HFFc6 (cell line): ENCODE measurements around the gene GABRB3. TPM values are rescaled to one million over a fixed set of nuclear protein-coding genes. Genes with fewer than 3 reads are reported as not detected.

Source experiments
- DNase-seq: peaks from one replicate; pipeline ENCODE4 v3.0.0-alpha.2; 2018
- H3K27ac Mint-ChIP-seq: 2 replicates; pipeline ENCODE4 v1.8.0; 2020; ENCODE audit warnings: mild to moderate bottlenecking, mixed read lengths
- H3K27me3 Mint-ChIP-seq: 2 replicates; pipeline ENCODE4 v1.8.0; 2021; ENCODE audit warnings: mild to moderate bottlenecking, moderate library complexity, mixed read lengths; ENCODE audit not compliant: insufficient read depth
- H3K36me3 Mint-ChIP-seq: 2 replicates; pipeline ENCODE4 v1.8.0; 2021; ENCODE audit warnings: low read depth, mixed read lengths
- H3K4me1 Mint-ChIP-seq: 2 replicates; pipeline ENCODE4 v1.8.0; 2020; ENCODE audit warnings: low read depth, mixed read lengths
- H3K4me3 Mint-ChIP-seq: 2 replicates; pipeline ENCODE4 v1.8.0; 2020; ENCODE audit warnings: mild to moderate bottlenecking, moderate library complexity, mixed read lengths
- H3K9me3 Mint-ChIP-seq: 2 replicates; pipeline ENCODE4 v1.8.0; 2020; ENCODE audit warnings: mild to moderate bottlenecking, mixed read lengths
- CTCF ChIP-seq: fragments of 200-600 bp; sonication (generic); IDR thresholded peaks from 2 replicates; pipeline ENCODE4 v1.5.0; 2021; ENCODE audit warnings: antibody characterized with exemption, mild to moderate bottlenecking
- total RNA-seq, 6 experiments: library from RNA; stranded (reverse); fragmentation: NEBNext Ultra II Directional; extraction: Animal tissue kit (Norgen Biotek cat#: 25700); gene quantifications; 2 replicates in 1 of 6; 3 replicates in 5 of 6; pipeline ENCODE4 v1.2.3, GENCODE V29; 2021

Gene GABRB3
- total RNA-seq, 6 experiments from 2014 or later: 0.46 to 5.2 (median 0.92) TPM

GRCh38 chr15:26531489-26531888 is 241.4 kb downstream of the GABRB3 start:
- H3K27ac Mint-ChIP-seq: no peak overlapping the region
- H3K36me3 Mint-ChIP-seq: no peaks in the 10 kb centered on the region
- peaks cover 59% of the 10 kb centered on the region for H3K9me3 Mint-ChIP-seq
- no peak overlapping the region for H3K4me3 Mint-ChIP-seq
- no peaks in the 10 kb centered on the region for H3K4me1 Mint-ChIP-seq
- H3K27me3 Mint-ChIP-seq: peaks cover 3% of the 10 kb centered on the region
- no peak for DNase-seq
- no peak for TF ChIP-seq CTCF

GRCh38 chr15:26525096-26525495 is 247.8 kb downstream of the GABRB3 start:
- no peaks in the 10 kb centered on the region for H3K4me1 Mint-ChIP-seq
- TF ChIP-seq CTCF: no peak
- no peak for DNase-seq
- H3K36me3 Mint-ChIP-seq: no peaks in the 10 kb centered on the region
- H3K27ac Mint-ChIP-seq: no peak overlapping the region
- H3K4me3 Mint-ChIP-seq: no peak overlapping the region
- no peaks in the 10 kb centered on the region for H3K27me3 Mint-ChIP-seq
- H3K9me3 Mint-ChIP-seq: peaks cover 39% of the 10 kb centered on the region

- H3K4me3 Mint-ChIP-seq: no peak overlapping the region
- H3K36me3 Mint-ChIP-seq: no peaks in the 10 kb centered on the region
- no peaks in the 10 kb centered on the region for H3K4me1 Mint-ChIP-seq
- no peak for DNase-seq
- TF ChIP-seq CTCF: no peak
- no peak overlapping the region for H3K27ac Mint-ChIP-seq
- peaks cover 41% of the 10 kb centered on the region for H3K9me3 Mint-ChIP-seq
- H3K27me3 Mint-ChIP-seq: no peaks in the 10 kb centered on the region
Measured at GRCh38 chr15:26521691-26522198, 251.1 kb downstream of the GABRB3 start.

- Mint-ChIP-seq H3K9me3 (peaks cover 45% of the 10 kb centered on the region), H3K36me3 (no peaks in the 10 kb centered on the region), H3K27ac (no peak overlapping the region), H3K4me1 (no peaks in the 10 kb centered on the region), H3K4me3 (no peak overlapping the region), H3K27me3 (no peaks in the 10 kb centered on the region)
- no peak for DNase-seq
- TF ChIP-seq CTCF: no peak
Measured at GRCh38 chr15:26521130-26521529, 251.7 kb downstream of the GABRB3 start.

GRCh38 chr15:26518885-26519284 is 254.0 kb downstream of the GABRB3 start:
- no peaks in the 10 kb centered on the region; the same call in 1 of the 2 replicates for H3K27me3 Mint-ChIP-seq
- no peak overlapping the region for H3K4me3 Mint-ChIP-seq
- H3K36me3 Mint-ChIP-seq: no peaks in the 10 kb centered on the region
- no peak for DNase-seq
- no peaks in the 10 kb centered on the region for H3K4me1 Mint-ChIP-seq
- H3K9me3 Mint-ChIP-seq: peaks cover 40% of the 10 kb centered on the region
- no peak overlapping the region for H3K27ac Mint-ChIP-seq
- no peak for TF ChIP-seq CTCF
